GM18517 (cell line): ENCODE measurements around the gene GRK3.
"Not testable (repeated sequence)": the region's sequence is repeated elsewhere in the genome, so short reads cannot be mapped to it uniquely, and the experiment has no call there.

Experiments used
- ATAC-seq: cut with Tn5 transposase; IDR thresholded peaks from one replicate; pipeline ENCODE4 v1.9.1; 2021; ENCODE audit warnings: mild to moderate bottlenecking, moderate library complexity; ENCODE audit not compliant: unreplicated experiment

Gene GRK3

DNA sequence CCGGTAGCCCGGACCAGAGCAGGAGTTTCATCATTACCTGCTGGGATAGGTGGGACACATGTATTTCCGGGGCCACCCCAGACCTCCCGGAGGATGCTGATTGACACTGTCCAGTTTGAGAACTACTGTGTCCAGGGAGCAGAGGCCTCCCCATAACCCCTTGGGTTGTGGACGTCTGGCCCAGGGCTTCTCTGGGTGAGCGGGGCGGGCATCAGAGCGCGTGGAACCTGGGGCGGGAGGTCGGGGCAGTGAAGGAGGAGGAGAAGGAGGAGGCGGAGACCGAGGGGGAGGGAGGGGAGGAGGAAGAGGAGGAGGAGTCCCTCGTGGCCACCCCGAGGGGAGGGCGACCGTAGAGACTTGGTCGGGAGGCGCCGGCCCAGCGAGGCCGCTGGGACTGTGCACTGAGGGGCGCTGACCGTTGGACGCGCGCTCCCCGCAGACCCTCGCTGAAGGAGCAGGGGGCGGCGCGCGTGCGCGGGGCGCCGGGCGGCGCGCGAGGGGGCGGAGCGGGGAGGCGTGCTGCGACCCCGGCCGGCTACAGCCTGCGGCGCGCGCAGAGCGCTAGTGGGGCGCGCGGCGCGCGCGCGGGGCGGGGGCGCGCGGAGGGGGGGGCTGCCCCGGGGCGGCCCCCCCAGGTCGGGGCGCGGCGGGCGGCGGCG, at the start of gene GRK3:
TSS of gene GRK3 (plus strand) at position 356 of the 659 bp plus-strand sequence. CDS start 366 bp downstream, outside the sequence.
- ATAC-seq = no peak

DNA sequence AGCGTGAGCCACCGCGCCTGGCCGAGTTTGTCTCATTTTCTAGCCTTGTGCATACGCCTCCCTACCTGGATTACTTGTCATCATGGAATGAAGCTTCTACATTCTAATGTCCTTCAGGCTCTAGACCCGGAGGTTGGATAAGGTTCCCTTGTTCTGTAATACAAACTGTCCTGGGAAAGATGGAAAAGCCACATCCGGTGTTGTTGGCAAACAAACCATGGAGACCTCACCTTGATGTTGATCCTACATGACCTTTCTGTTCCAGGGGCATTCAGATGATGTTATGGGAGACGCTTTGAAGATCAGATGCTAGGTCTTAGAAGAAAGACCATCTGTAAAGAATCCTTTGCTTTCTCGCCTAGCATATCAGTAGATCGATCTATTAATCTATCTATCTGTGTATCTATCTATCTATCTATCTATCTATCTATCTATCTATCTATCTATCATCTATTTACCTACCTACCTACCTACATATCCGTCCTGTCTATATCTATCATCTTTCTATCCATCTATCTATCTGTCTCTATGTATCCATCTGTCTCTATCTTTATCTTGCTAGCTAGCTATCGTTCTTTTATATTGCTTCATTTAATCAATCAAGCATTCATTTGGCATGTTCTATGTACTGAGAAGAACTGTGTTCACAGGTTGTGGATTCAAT, 46.3 kb upstream of the GRK3 start:
- no peak for ATAC-seq

DNA sequence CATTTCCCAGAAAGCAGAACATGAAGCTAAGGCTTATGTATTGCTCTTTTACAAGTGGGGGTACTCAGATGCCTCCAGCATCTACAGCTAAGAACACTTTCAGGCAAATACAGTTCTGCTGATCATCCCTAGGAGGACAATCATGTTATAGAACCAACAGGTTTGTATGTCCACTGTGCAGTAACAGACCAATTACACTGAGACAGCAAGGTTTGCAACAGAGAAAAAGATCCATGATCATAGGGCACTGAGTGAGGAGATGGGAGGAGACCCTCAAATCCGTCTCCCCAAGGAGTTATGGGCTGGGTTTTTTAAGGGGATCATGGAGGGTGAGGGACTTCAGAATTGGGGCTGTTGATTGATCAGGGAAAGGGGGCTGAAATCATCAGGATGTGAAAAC, 39.1 kb upstream of the GRK3 start:
- ATAC-seq = no peak

DNA sequence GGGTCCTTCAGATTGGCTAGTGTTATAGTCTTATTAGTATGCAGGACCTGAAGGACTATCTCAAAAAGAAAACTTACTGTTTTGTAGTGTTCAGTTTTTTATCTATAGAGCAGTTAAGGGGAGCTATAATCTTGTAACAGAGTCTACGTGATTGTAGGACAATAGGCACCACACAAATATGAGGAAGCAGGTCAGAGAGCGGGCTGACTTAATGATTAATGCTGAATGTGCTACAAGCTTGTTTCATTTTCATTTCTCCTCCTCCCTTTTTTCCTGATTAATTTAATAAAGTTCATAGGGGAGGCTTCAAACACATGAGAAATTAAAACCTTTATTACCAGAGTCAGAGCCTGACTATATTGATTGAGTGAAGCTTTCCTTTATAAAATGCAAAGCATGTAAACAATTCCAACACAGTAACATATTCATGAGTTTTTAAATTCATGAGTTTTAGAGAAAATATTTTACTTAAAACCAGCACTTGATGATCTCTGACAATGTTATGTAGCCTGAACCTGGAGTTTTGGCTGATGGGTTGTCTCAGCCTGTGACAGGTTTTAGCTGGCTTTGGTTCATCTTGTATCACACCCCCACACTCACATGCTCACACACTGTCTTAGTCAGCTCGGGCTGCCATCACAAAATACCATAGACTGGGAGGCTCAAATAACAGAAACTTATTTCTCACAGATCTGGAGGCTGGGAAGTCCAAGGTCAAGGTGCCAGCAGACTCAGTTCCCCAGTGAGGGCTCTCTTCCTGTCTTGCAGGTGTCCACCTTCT, 38.5 kb upstream of the GRK3 start:
- ATAC-seq = not testable (repeated sequence)

DNA sequence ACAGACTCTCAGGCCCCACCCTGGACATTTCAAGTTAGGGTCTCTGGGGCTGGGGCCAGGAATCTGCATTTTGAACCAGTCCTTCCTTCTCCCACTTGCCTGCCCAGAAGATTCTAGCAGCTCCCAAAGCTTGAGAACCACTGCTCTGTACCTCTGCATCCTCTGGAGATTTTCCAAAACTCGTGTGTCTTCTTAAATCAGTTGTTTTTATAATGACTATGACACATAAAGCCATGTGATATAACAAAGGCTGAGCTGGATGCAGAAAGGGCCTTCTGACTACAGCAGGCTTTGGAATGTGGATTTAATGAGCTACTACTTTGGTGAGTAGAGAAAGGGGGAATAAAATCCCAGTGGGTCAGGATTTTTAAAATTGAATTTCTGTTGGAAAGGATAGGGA, 37.5 kb upstream of the GRK3 start:
- ATAC-seq = not testable (repeated sequence)

DNA sequence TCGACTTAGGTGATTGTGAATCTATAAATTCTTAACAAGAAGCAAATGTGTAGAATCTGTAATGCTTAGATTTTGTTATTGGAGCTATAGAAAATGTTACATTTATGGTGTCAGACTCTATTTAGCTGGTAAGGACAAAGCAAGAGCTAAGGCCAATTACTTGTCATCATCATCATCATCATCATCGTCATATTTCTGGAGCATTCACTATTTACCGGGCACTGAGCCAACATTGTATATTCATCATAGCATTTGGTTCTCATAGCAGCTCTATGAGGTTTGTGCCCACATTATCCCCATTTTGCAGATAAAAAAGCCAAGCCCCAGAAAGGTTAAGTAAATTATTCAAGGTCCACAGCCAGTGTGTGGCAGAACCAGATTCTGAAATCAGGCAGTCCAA, 36.4 kb upstream of the GRK3 start:
- not testable (repeated sequence) for ATAC-seq

DNA sequence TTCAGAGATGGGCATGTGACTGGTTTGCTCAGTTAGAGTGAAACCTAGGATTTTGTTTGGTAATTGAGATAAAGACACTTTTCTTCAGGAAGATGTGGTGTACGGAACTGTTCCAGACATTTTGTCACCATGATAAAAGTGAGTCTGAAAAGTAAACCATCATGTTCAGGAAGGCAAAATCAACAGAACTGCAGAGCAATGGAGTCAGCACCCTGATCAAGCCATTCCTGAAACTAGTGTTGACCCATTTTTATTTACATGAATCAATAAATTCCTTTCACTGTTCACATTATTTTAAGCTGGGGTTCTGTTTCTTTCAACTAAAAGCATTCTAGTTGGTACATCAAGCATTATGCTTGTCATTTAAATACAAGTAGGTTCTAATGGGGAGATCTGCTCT, 35.4 kb upstream of the GRK3 start:
- ATAC-seq = not testable (repeated sequence)

DNA sequence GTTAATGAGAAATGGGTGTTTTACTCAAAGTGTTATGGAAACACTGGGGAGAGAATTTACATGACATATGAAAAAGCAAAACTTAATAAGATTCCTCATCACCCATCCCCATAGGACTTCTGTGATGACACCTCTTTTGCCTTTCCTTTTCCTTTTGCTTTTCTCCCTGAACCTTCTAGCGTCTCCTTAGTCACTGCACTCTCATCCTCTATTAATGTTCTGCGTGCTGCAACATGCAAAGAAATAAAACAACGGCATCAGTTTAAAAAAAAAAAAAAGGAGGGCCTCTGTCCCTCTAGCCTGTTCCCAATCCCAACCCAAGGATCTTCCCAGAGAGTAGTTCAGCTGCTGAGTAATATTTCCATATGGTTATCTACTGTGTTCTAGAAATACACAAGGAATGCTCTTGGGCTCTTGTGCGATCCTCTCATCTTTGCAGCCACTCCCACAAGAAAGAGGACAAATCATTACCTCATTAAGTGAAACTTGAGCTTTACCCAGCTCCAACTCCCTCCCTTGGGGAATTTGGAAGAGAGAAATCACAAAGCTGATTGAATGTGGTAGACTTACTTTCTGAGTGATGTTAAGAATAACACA, 34.8 kb upstream of the GRK3 start:
- ATAC-seq = not testable (repeated sequence)

DNA sequence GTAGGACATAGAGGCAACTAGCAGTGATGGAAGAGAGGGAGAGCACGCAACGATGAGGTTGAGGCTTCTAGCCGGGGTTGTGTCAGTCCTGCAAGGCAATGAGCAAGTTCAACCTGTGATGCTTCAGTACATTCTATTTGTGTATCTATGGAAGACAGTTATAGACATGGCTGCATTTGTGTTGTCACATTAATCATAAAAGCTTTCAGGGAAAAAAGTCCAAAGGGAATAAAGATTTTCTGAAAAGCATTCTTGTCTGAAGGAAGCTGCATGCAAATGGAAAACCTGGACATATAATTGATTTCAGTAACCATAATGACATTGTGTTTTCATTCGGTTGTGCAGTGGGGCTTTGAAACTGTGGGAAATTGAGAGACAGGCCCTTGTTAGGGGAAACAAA, 32.8 kb upstream of the GRK3 start:
- ATAC-seq = not testable (repeated sequence)

DNA sequence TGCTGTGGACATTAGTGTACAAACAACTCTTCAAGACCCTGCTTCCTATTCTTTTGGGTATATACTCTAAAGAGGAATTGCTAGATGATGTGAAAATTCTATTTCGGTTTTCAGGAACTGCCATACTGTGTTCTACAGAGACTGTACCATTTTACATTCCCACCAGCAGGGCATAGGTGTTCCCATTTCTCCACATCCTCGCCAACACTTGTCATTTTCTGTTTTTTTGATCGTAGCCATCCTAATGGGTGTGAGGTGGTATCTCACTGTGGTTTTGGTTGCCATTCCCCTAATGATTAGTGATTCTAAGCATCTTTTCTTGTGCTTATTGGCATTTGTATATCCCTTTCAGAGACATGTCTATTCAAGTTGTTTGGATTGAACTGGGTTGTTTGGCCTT, 29.8 kb upstream of the GRK3 start:
- no peak for ATAC-seq

DNA sequence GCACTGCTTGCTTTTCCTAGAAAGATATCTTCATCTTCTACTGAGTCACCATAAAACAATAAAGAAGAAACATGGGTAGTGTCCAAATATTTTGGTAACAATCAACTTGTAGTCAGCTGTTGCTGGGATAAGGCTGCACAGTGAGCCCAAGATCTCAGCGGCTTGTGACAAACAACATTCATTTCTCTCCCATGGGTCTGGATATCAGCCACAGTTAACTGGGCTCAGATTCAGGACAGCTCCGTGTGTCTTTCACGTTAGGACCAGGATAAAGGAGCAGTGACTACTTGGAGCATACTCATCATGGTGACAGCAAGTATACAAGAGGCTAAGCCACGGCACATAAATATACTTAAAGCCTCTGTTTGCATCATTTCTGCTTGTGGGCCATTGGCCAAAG, 27.9 kb upstream of the GRK3 start:
- no peak for ATAC-seq

DNA sequence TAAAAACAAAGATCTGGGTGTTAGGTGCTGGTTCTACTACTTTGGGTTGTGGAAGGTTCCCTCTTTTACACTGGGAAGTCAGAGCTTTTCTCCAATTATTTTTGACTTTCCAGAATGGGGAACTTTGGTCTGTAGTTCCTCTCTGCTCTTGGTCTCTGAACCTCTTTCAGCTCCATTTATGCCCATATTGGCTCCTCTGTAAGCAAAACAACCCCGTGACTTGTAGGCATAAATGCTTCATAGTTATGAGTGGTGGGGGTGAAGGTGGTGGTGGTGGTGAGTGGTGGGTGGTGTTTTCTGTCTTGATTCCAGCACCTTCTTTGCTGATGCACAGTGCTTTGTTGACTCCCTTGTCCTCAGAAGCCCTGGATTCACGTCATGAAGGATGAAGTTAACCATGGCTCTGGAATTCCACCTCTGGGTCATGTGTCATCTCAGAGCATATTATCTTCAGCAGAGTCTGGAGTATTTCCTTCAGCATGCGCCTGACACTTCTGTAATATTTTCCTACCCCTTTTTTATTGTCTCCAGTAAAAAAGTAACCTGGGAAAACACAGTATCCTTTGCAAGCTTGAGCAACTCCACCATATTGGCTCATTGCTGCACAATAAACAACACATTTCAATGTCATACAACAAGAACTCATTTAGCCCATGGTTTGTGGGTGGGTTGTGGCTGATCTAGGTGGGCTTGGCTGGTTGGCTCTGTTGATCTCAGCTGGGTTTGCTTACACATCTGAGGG, 24.1 kb upstream of the GRK3 start:
- no peak for ATAC-seq

DNA sequence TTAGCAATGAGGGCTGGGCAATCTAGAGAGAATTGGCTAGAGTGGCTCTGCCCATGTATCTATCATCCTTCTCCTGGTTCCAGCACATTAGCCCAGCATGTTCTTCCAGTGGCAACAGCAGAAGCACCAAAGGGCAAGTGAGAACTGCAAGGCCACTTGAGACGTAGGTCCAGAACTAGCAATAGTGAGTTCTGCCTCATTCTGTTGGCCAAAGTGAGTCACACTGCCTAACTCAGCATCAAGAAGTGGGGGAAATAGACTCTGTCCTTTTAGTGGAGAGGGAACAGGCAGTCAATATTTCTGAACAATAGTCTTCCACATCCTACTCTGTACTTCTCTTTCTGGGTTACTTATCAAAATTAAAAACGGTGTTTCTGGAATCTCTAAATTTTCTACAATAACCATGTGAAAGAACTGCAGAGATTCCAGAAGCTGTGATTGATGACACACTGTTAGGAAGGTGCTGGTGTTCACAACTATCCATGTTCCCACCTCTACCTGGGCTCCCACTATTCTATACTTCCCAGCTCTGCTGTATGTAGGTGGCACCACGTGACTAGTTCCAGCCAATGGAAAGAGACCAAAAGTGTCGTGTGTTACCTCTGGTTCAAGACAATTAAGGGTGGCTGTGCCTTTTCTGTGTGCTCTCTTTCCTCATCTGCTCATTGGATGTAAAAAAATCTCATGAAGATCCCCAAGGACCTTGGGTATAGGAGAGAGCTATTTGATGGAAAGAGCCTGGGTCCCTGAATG, 23.4 kb upstream of the GRK3 start:
- no peak for ATAC-seq

DNA sequence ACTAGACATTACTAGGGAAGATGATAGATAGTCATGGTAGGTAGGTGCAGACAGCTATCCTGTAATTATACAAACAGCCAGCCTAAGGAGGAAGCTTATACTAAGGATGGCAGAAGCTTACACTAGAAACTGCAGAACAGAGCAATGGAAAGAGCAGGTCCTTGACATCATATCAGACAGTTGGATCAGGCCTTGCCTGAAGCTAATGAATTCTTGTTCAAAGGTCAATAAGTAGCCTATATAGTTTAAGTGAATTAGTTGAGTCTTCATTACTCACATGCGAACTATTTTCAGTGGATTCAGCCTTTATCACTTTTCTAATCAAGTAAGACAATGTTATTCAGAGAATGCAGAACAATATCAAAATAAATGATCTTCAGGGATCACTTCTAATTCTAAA, 22.3 kb upstream of the GRK3 start:
- no peak for ATAC-seq

DNA sequence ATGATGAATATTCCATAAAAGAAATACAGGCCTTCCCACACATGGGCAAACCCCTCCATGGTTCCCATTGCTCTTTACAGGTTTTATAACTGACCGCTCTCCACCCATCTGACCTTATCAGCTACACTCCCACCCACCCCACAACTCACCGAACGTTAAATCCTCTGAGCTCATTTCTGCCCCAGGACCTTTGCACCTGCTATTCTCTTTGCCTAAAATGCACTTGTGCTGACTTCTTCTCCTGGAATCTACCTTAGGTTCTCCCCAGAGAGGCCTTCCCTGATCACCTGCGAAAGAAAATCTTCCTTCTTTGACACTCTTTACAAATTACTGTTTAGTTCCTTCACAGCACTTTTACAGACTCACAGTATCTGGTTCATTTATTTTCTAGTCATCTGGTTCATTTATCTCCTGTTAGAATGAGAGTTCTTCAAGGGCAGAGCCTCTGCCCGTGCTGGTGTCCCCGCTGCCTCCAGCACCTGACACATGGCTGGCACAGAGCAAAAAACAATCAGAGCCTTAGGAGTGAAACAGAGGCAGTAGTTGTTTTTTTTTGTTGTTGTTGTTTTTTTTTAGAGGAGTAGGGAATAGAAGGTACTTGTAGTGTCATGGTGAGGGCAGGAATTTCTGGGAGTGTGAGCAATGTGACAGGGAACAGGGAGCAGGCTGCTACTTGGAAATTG, 21.6 kb upstream of the GRK3 start:
- ATAC-seq = no peak

DNA sequence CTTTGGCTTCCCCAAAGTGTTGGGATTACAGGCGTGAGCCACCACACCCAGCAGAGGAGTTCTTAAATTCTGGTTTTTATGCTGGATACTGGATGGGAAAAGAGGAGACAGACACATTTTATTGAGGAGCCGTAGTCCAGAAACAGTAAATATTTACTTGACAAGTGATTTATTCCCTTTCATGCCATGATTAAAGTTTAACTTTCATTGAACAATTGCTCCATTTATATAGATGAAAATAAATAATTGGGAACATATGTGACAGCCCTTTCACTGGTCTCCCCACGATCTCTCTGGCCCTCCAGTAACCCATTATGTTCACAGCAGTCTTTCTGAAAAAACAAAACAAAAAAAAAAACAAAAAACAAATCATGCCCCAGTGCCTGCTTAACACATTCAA, 19.3 kb upstream of the GRK3 start:
- no peak for ATAC-seq

DNA sequence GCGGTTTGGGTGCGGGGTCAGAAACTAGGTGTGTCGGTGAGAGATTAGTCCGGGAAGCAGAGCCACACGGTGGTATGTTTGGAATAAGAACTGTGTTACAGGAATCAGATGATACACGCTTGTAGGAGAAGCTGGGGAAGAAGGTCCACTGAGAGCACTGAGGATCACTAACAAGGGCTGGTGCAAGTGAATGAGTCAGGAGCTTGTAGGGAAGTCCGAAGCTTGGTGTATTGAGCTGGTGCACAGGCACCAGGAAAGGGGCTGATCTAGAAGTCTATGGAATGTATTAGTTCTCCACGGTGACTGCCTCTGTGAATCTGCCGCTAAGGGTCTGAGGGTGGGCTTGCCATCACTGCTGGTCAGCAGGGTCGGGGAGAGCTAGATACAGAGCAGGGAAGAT, 18.8 kb upstream of the GRK3 start:
- ATAC-seq = no peak

DNA sequence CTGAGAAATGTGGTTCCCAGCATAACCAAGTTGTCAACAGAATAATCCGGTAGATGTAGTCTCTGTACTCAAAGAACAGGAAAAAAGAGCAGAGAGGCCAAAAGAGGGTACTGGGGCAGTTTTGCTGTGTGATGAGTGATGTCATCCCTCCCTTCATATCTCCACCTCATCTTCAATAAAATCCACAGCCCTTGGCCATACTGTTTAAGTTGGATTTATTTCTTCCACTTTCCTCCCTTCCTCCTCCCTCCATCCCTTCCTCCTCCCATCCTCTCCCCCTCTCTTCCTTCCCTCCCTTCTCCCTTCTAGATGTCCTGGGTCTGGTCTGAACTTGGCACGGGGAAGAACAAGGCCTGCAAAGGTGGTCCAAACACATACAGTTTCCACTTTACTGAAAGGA, 18.2 kb upstream of the GRK3 start:
- ATAC-seq = no peak

DNA sequence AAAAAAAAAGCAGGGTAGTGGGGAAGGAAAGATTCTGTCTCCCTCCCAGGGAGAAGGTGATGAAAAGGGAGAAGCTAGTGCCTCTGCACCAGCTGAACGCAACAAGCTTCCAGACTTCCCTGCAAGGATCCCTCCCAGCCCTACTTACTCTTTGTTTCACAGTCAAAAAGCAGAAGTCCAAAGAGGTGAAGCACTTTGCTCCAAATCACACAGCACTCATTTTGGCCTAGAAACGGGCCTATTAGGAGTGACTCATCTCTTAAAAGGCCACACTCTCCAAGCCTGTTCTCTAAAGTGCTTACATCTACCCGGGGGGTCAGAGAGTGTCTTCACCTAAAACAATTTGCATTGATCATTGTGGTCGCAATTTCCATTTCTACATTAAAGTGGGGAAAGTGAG, 17.7 kb upstream of the GRK3 start:
- ATAC-seq = no peak
